22Rv1 (cell line): ENCODE data around the gene NIPBL.

ENCODE experiments used
- CTCF ChIP-seq: fragments of 450-650 bp; IDR thresholded peaks from 2 replicates; pipeline ENCODE4 v1.5.1; 2017; ENCODE audit warnings: mild to moderate bottlenecking
- ZFX ChIP-seq: fragments of 450-650 bp; IDR thresholded peaks from 2 replicates; pipeline ENCODE4 v1.6.1; 2017; ENCODE audit warnings: antibody characterized with exemption, borderline replicate concordance

DNA sequence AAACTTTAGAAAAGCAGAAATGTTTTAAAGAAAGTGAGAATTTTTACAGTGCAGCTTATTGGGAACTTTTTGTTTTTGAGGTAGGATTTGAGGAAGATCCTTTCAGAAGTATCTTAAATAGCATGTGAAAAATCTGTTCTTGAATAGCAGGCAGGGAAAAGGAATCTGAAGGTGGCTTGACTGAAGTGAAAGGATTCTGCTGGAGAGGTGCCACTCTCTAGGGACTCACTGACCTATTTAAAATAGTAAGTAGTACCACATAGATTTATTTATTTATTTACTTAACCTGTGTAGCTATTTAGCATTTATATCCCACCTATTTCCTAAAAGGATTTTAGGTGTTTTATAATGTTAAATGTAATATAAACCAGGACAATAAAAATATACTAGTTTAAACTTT, 69.1 kb downstream of the NIPBL start:
- TF ChIP-seq CTCF (no peak), ZFX (no peak)
